ENCODE results near the gene PTPRM.

PTPRM gene

DNA sequence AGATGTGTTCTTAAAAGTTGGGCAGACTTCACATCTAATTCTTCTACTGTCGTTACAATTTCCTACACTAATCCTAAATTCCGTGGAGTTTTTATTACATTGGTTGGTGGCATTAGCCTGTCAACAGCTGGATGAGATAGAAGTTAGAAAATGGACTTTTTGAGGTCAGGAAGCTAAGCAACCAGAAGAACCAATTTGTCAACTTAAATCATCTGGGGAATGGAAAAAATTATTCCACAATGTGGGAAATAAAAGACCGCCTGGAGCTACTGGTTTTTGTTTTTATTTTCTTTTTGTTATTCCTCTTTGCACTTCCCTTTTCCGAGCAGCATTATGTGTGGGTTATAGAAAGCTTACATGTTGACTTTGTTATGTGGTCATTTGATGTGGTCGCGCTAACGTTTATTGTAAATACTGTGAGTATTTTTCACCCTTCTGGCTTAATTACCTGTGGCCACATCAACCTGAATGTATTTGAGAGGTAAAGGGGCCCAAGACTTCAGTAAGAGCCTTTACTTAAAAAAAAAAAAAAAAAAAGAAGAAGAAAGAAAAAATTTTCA lies 75.3 kb downstream of the PTPRM start:
- ATAC-seq (ENCODE audit: insufficient read depth, low read depth) (no peak), DNase-seq (no peak)
- no peaks in the 10 kb centered on the region for H3K36me3 ChIP-seq (ENCODE audit: insufficient read depth, low read length)
- H3K79me2 ChIP-seq (ENCODE audit: insufficient read depth, low read length), result no peaks in the 10 kb centered on the region
- H3K9ac ChIP-seq (ENCODE audit: low read depth, low read length), result no peak overlapping the region
- H2AFZ ChIP-seq (ENCODE audit: low read depth, low read length), result no peak overlapping the region
- H3K4me3 ChIP-seq (ENCODE audit: low read depth in 1 of 2, low read length in 2 of 2), result no peak overlapping the region
- H3K4me2 ChIP-seq (ENCODE audit: insufficient read depth, low read length), result no peak overlapping the region
- H3K27ac ChIP-seq (ENCODE audit: low read length), result no peak overlapping the region
- no peaks in the 10 kb centered on the region for H3K9me3 ChIP-seq (ENCODE audit: insufficient read depth, low read length, severe bottlenecking)
- H4K20me1 ChIP-seq (ENCODE audit: insufficient read depth, low read length), result no peaks in the 10 kb centered on the region
- no peaks in the 10 kb centered on the region for H3K4me1 ChIP-seq (ENCODE audit: insufficient read depth, low read length)
- TF ChIP-seq CTCF (IDR thresholded peaks at IDR 0.05; ENCODE audit: borderline replicate concordance, extremely low read depth, low read length, poor library complexity, severe bottlenecking) (no peak), EZH2 (IDR thresholded peaks at IDR 0.05; ENCODE audit: borderline replicate concordance, low read depth, low read length, severe bottlenecking) (no peak)
- no peaks in the 10 kb centered on the region for H3K27me3 ChIP-seq (ENCODE audit: insufficient read depth, low read length, poor library complexity)

DNA sequence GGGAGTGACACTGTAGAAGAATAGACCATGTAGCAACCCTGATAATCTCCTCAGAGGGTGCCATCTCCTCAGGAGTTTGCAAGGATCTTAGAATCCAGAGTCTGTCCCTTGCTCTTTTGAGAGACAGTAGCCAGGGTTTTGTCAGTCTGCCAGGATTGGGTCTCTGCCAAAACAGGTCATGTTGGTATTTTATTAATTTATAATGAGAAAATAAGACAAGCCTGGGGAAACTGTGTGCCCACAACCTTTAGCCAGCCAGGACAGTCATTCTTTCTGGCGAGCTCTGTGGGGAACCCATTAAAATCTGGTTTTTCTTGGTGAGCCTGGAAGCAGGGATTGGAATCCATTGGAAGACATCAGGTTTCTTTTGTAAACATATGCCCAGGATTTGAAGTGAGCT lies 78.6 kb downstream of the PTPRM start:
- Histone ChIP-seq H3K4me2 (ENCODE audit: insufficient read depth, low read length) (no peak overlapping the region), H3K36me3 (ENCODE audit: insufficient read depth, low read length) (no peaks in the 10 kb centered on the region), H3K27ac (ENCODE audit: low read length) (no peak overlapping the region), H3K27me3 (ENCODE audit: insufficient read depth, low read length, poor library complexity) (no peaks in the 10 kb centered on the region), H3K4me3 (ENCODE audit: low read depth in 1 of 2, low read length in 2 of 2) (no peak overlapping the region), H4K20me1 (ENCODE audit: insufficient read depth, low read length) (no peaks in the 10 kb centered on the region), H3K9ac (ENCODE audit: low read depth, low read length) (no peak overlapping the region), H3K79me2 (ENCODE audit: insufficient read depth, low read length) (no peaks in the 10 kb centered on the region), H3K9me3 (ENCODE audit: insufficient read depth, low read length, severe bottlenecking) (no peaks in the 10 kb centered on the region), H3K4me1 (ENCODE audit: insufficient read depth, low read length) (no peaks in the 10 kb centered on the region), H2AFZ (ENCODE audit: low read depth, low read length) (no peak overlapping the region)
- ATAC-seq (ENCODE audit: insufficient read depth, low read depth), result no peak
- DNase-seq, result no peak
- no peak for TF ChIP-seq CTCF (IDR thresholded peaks at IDR 0.05; ENCODE audit: borderline replicate concordance, extremely low read depth, low read length, poor library complexity, severe bottlenecking)
- no peak for TF ChIP-seq EZH2 (IDR thresholded peaks at IDR 0.05; ENCODE audit: borderline replicate concordance, low read depth, low read length, severe bottlenecking)

GRCh38 chr18:7646174-7646886 lies 79.2 kb downstream of the PTPRM start:
- DNase-seq (no peak), ATAC-seq (ENCODE audit: insufficient read depth, low read depth) (no peak)
- H3K9ac ChIP-seq (ENCODE audit: low read depth, low read length), result no peak overlapping the region
- H3K27me3 ChIP-seq (ENCODE audit: insufficient read depth, low read length, poor library complexity), result no peaks in the 10 kb centered on the region
- TF ChIP-seq EZH2 (IDR thresholded peaks at IDR 0.05; ENCODE audit: borderline replicate concordance, low read depth, low read length, severe bottlenecking) (no peak), CTCF (IDR thresholded peaks at IDR 0.05; ENCODE audit: borderline replicate concordance, extremely low read depth, low read length, poor library complexity, severe bottlenecking) (no peak)
- no peaks in the 10 kb centered on the region for H3K9me3 ChIP-seq (ENCODE audit: insufficient read depth, low read length, severe bottlenecking)
- H3K4me3 ChIP-seq (ENCODE audit: low read depth in 1 of 2, low read length in 2 of 2), result no peak overlapping the region
- H3K27ac ChIP-seq (ENCODE audit: low read length), result no peak overlapping the region
- H3K79me2 ChIP-seq (ENCODE audit: insufficient read depth, low read length), result no peaks in the 10 kb centered on the region
- no peaks in the 10 kb centered on the region for H3K4me1 ChIP-seq (ENCODE audit: insufficient read depth, low read length)
- no peak overlapping the region for H2AFZ ChIP-seq (ENCODE audit: low read depth, low read length)
- H4K20me1 ChIP-seq (ENCODE audit: insufficient read depth, low read length), result no peaks in the 10 kb centered on the region
- no peak overlapping the region for H3K4me2 ChIP-seq (ENCODE audit: insufficient read depth, low read length)
- no peaks in the 10 kb centered on the region for H3K36me3 ChIP-seq (ENCODE audit: insufficient read depth, low read length)

Measured in DND-41 (cell line).